Daoy (cell line): ENCODE measurements around the gene TMEM25. TPM values are rescaled to one million over a fixed set of nuclear protein-coding genes. Genes with fewer than 3 reads are reported as not detected.

Experiments
- DNase-seq: peaks from one replicate; pipeline ENCODE4 v3.0.0-alpha.2; 2015; ENCODE audit warnings: low read depth
- total RNA-seq: library from RNA; depleted of rRNA; stranded (reverse); fragments of >200 nt; shearing (Covaris generic); gene quantifications from 2 replicates; pipeline ENCODE4 v1.2.3, GENCODE V29; 2014; rRNA removed

The TMEM25 gene
- total RNA-seq, 1 experiment from 2014 or later, result 8.7 TPM

- no peak for DNase-seq
These were observed 50.1 kb downstream of the TMEM25 start for GRCh38 chr11:118581057-118581456.

Other genes starting within 250 kb of the TMEM25 start
- gene CD3E, start 226.5 kb upstream of the TMEM25 start, total RNA-seq, result not detected in 2 replicates
- gene CD3D, start 188.5 kb upstream of the TMEM25 start, total RNA-seq, result 0.51 TPM in 1 of 2 replicates, not detected in the other
- gene CD3G, start 186.8 kb upstream of the TMEM25 start, total RNA-seq, result not detected in 2 replicates
- gene UBE4A, start 171.6 kb upstream of the TMEM25 start, total RNA-seq, result 33.8 and 34.7 TPM in 2 replicates
- 66.2 and 69.5 TPM in 2 replicates for gene ATP5MG, start 129.6 kb upstream of the TMEM25 start, total RNA-seq
- 13.2 and 19.1 TPM in 2 replicates for gene KMT2A, start 94.7 kb upstream of the TMEM25 start, total RNA-seq
- gene TTC36, start 3.7 kb upstream of the TMEM25 start, total RNA-seq, result 0.69 TPM in 1 of 2 replicates, not detected in the other
- 28.4 and 28.6 TPM in 2 replicates for gene IFT46, start 34.7 kb downstream of the TMEM25 start, total RNA-seq
- 131 and 135 TPM in 2 replicates for gene ARCN1, start 41.2 kb downstream of the TMEM25 start, total RNA-seq
- 36.8 and 44.7 TPM in 2 replicates for gene PHLDB1, start 76.4 kb downstream of the TMEM25 start, total RNA-seq
- gene TREH, start 148.5 kb downstream of the TMEM25 start, total RNA-seq, result not detected in 2 replicates